ENCODE measurements around the gene SMPD2.

SMPD2 gene

DNA sequence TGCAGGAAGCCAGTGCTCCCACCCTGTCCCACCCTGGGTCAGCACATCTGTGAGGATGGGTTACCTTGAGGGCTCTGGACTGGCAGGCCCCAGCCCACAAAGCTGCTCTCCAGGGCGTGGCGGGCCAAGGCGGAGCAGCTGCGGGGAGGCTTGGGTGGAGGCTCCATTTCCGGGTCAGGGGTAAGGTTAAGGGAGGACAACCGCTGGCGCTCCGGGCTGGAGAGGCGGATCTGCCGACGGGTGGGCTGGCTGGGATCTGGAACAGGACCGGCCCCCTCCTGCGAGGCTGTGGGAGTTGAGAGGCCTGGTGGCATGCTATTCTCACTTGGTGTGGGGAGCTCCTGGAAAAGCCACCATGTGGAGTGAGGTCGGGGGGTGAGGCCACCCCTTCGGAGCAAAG, 5.5 kb downstream of the SMPD2 start:
- DNase-seq (ENCODE audit: low read depth in 1 of 2, low spot score in 1 of 2) = no peak

DNA sequence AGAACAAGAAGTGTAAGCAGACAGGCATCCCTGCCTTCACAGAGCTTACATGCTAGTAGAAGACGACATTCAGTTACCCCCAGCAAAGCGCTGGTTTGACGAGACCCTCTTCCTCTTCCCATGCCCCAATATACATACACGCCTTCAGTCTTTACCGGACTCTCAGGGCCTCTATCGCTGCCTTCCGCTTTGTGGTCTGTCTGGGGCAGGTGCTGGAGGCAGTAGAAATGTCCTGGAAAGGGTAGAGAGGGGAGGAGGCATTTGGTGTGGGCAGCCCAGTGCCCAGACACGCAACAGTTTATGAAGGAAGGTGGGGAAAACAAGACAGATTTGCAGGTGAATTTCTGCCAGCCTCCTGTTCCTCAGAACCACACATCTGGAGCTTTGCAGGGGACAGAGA, 6.0 kb downstream of the SMPD2 start:
- DNase-seq (ENCODE audit: low read depth in 1 of 2, low spot score in 1 of 2) = no peak
- Histone ChIP-seq H3K27me3 (ENCODE audit: insufficient read depth, poor library complexity, severe bottlenecking) (no peaks in the 10 kb centered on the region), H3K4me3 (replicated peaks; ENCODE audit: insufficient read depth, low read length) (no peak overlapping the region), H3K27ac (replicated peaks) (no peak overlapping the region)
- no peak for TF ChIP-seq POLR2AphosphoS5 (IDR thresholded peaks at IDR 0.05; ENCODE audit: low read depth)
- TF ChIP-seq, protein P1, sequence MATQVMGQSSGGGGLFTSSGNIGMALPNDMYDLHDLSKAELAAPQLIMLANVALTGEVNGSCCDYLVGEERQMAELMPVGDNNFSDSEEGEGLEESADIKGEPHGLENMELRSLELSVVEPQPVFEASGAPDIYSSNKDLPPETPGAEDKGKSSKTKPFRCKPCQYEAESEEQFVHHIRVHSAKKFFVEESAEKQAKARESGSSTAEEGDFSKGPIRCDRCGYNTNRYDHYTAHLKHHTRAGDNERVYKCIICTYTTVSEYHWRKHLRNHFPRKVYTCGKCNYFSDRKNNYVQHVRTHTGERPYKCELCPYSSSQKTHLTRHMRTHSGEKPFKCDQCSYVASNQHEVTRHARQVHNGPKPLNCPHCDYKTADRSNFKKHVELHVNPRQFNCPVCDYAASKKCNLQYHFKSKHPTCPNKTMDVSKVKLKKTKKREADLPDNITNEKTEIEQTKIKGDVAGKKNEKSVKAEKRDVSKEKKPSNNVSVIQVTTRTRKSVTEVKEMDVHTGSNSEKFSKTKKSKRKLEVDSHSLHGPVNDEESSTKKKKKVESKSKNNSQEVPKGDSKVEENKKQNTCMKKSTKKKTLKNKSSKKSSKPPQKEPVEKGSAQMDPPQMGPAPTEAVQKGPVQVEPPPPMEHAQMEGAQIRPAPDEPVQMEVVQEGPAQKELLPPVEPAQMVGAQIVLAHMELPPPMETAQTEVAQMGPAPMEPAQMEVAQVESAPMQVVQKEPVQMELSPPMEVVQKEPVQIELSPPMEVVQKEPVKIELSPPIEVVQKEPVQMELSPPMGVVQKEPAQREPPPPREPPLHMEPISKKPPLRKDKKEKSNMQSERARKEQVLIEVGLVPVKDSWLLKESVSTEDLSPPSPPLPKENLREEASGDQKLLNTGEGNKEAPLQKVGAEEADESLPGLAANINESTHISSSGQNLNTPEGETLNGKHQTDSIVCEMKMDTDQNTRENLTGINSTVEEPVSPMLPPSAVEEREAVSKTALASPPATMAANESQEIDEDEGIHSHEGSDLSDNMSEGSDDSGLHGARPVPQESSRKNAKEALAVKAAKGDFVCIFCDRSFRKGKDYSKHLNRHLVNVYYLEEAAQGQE (IDR thresholded peaks at IDR 0.05; ENCODE audit: insufficient replicate concordance, low read depth) = no peak
- no peak for TF ChIP-seq SPI1 (IDR thresholded peaks at IDR 0.05; ENCODE audit: borderline replicate concordance, low read depth)
- no peak for TF ChIP-seq GABPA (IDR thresholded peaks at IDR 0.05; ENCODE audit: low read depth)
- no peak for TF ChIP-seq CTCF (IDR thresholded peaks at IDR 0.05; ENCODE audit: insufficient read depth, low read length)

More for the DNA sequence above, 5.5 kb downstream of the SMPD2 start:
- no peak overlapping the region for H3K4me3 ChIP-seq (replicated peaks; ENCODE audit: insufficient read depth, low read length)
- no peak overlapping the region for H3K27ac ChIP-seq (replicated peaks)
- TF ChIP-seq SPI1 (IDR thresholded peaks at IDR 0.05; ENCODE audit: borderline replicate concordance, low read depth) (no peak), CTCF (IDR thresholded peaks at IDR 0.05; ENCODE audit: insufficient read depth, low read length) (no peak), GABPA (IDR thresholded peaks at IDR 0.05; ENCODE audit: low read depth) (no peak), POLR2AphosphoS5 (IDR thresholded peaks at IDR 0.05; ENCODE audit: low read depth) (no peak)
- TF ChIP-seq, protein P1 (IDR thresholded peaks at IDR 0.05; ENCODE audit: insufficient replicate concordance, low read depth) = no peak
- no peaks in the 10 kb centered on the region for H3K27me3 ChIP-seq (ENCODE audit: insufficient read depth, poor library complexity, severe bottlenecking)

DNA sequence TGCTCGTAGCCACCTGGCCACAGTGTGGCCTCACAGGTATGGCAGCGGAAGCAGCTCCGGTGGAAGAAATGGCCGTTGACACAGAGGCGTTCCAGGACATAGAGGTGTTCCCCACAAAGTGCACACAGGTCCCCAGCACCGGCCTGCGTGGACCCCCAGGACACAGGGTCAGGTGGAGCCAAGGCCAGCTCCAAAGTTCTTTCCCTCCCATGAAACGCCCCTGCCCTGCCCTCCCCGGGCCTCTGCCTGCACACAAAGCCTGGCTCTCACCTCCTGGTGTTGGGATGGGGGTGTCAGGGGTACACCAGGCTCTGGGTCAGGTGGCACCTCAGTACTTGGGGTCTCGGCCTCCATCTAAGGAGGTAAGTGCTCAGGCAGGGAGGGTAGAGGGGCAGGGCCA, 6.6 kb downstream of the SMPD2 start:
- H3K4me3 ChIP-seq (replicated peaks; ENCODE audit: insufficient read depth, low read length) = no peak overlapping the region
- DNase-seq (ENCODE audit: low read depth in 1 of 2, low spot score in 1 of 2) = no peak
- H3K27me3 ChIP-seq (ENCODE audit: insufficient read depth, poor library complexity, severe bottlenecking) = no peaks in the 10 kb centered on the region
- TF ChIP-seq SPI1 (IDR thresholded peaks at IDR 0.05; ENCODE audit: borderline replicate concordance, low read depth) (no peak), GABPA (IDR thresholded peaks at IDR 0.05; ENCODE audit: low read depth) (no peak), CTCF (IDR thresholded peaks at IDR 0.05; ENCODE audit: insufficient read depth, low read length) (no peak), POLR2AphosphoS5 (IDR thresholded peaks at IDR 0.05; ENCODE audit: low read depth) (no peak)
- TF ChIP-seq, protein P1 (IDR thresholded peaks at IDR 0.05; ENCODE audit: insufficient replicate concordance, low read depth) = no peak
- H3K27ac ChIP-seq (replicated peaks) = no peak overlapping the region

All from HL-60 (cell line).